Ishikawa (cell line): Measurements from ENCODE around the gene RAI14.

Experiments
- CREB1 ChIP-seq: IDR thresholded peaks from 2 replicates; pipeline ENCODE4 v1.6.1; 2012; ENCODE audit warnings: low read depth
- REST ChIP-seq: IDR thresholded peaks from 2 replicates; pipeline ENCODE4 v1.6.1; 2012; ENCODE audit warnings: low read depth, mild to moderate bottlenecking
- TAF1 ChIP-seq: IDR thresholded peaks from 2 replicates; pipeline ENCODE4 v1.6.1; 2012; ENCODE audit warnings: low read depth, mild to moderate bottlenecking

DNA sequence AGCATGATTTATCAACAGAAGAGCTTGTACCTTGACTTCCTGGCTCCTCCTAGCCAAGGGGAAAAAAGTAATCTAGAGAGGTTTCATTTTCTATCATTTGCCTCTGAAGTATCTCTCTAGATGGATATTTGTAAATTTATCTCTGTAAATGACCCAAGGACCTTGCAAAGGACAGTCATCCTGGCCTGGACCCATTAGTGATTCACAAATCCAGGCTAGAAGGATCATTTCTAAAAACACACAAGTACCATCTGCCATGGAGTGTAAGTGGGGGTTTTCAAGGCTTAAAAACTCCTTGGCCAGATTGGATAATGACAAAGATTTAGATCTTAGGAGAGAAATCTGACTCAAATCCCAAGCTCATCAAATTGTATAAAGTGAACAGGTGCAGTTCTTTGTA, 190.9 kb downstream of the RAI14 start:
- TF ChIP-seq REST = no peak
- no peak for TF ChIP-seq TAF1
- no peak for TF ChIP-seq CREB1
